ENCODE measurements around the gene CAVIN4.
A peak's percentile ranks its signal among the peaks of the same experiment; 100 is the strongest.

CAVIN4 gene

GRCh38 chr9:100597236-100597635 lies 19.4 kb downstream of the CAVIN4 start:
- no peak for TF ChIP-seq CTCF (IDR thresholded peaks at IDR 0.05; ENCODE audit: low read depth, low read length, missing control alignments)
- no peak for DNase-seq (ENCODE audit: extremely low read depth, low read depth)
- no peak overlapping the region for H3K4me3 ChIP-seq (replicated peaks; ENCODE audit: low read depth, low read length)

- no peak for TF ChIP-seq CTCF (IDR thresholded peaks at IDR 0.05; ENCODE audit: low read depth, low read length, missing control alignments)
- DNase-seq (ENCODE audit: extremely low read depth, low read depth) = no peak
- H3K4me3 ChIP-seq (replicated peaks; ENCODE audit: low read depth, low read length) = peak overlapping the region; percentile 47
These were observed 20.8 kb downstream of the CAVIN4 start for GRCh38 chr9:100598641-100599145.

- no peak for DNase-seq (ENCODE audit: extremely low read depth, low read depth)
- TF ChIP-seq CTCF (IDR thresholded peaks at IDR 0.05; ENCODE audit: low read depth, low read length, missing control alignments) = no peak
- H3K4me3 ChIP-seq (replicated peaks; ENCODE audit: low read depth, low read length) = no peak overlapping the region
These were observed 22.7 kb downstream of the CAVIN4 start for GRCh38 chr9:100600521-100601079.

GRCh38 chr9:100601216-100601615 lies 23.3 kb downstream of the CAVIN4 start:
- H3K4me3 ChIP-seq (replicated peaks; ENCODE audit: low read depth, low read length) = no peak overlapping the region
- peak; percentile 41 for DNase-seq (ENCODE audit: extremely low read depth, low read depth)
- TF ChIP-seq CTCF (IDR thresholded peaks at IDR 0.05; ENCODE audit: low read depth, low read length, missing control alignments) = peak; percentile 80

- TF ChIP-seq CTCF (IDR thresholded peaks at IDR 0.05; ENCODE audit: low read depth, low read length, missing control alignments) = peak; percentile 63
- DNase-seq (ENCODE audit: extremely low read depth, low read depth) = peak; percentile 44
- no peak overlapping the region for H3K4me3 ChIP-seq (replicated peaks; ENCODE audit: low read depth, low read length)
These were observed 24.5 kb downstream of the CAVIN4 start for GRCh38 chr9:100602342-100602801.

GRCh38 chr9:100605405-100605804 lies 27.5 kb downstream of the CAVIN4 start:
- no peak for TF ChIP-seq CTCF (IDR thresholded peaks at IDR 0.05; ENCODE audit: low read depth, low read length, missing control alignments)
- no peak for DNase-seq (ENCODE audit: extremely low read depth, low read depth)

GRCh38 chr9:100619194-100619593 lies 41.3 kb downstream of the CAVIN4 start:
- no peak for DNase-seq (ENCODE audit: extremely low read depth, low read depth)
- H3K4me3 ChIP-seq (replicated peaks; ENCODE audit: low read depth, low read length) = no peak overlapping the region
- no peak for TF ChIP-seq CTCF (IDR thresholded peaks at IDR 0.05; ENCODE audit: low read depth, low read length, missing control alignments)

More at GRCh38 chr9:100605405-100605804, 27.5 kb downstream of the CAVIN4 start:
- H3K4me3 ChIP-seq (replicated peaks; ENCODE audit: low read depth, low read length) = no peak overlapping the region

All from HFF-Myc (cell line).